ENCODE data around the gene SSR4.

SSR4 gene

DNA sequence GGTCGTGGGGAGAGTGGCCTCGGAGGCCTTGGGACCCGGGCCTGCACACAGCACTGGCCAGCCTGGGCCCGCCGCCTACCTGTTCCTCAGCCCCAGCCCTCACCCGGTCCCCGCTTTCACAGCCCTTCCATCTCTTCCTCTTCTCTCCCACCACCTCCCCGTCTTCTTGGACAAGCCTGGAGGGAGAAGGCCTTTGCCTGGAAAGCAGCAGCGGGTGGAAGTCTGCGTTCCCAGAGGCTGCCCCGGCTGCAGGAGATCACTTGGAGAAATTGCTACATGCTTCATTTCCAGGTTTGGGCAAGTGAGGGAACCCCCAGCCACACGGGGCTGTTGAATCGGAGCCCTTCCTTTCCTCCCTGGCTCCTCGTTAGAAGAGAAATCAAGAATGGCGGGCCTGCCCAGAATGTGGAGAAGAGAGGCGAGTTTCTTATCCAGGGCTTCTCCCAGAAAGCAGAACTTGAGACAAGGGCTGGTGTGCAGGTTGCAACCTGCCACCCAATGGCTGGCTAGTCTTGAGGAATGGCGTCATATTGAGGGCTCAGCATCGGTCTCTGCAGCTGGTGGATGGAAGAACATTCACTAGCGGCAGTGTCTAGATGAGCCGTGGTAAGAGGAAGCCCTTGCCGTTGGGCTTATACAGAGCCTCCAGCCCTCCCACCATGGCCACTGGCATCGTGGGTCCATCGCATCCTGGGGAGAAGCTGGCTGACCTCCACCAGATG lies 37.1 kb downstream of the SSR4 start:
- no peak for DNase-seq

DNA sequence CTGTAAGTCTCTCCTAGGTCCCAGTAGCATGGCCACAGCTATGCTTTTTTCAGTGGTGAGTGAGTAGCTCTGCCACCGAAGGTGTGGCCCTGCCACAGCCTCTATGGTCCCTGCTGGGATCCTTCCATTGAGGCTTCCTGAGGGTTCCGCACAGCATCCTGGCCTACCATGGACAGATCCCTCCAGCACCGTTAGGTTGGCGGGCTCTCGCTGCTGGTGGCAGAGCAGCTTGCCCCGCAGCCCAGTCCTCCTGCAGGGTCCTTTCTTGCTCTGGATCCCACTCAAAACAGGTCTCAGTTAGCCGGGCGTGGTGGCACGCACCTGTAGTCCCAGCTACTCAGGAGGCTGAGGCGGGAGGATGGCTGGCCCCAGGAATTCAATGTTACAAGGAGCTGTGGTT lies 38.3 kb downstream of the SSR4 start:
- DNase-seq, result no peak

DNA sequence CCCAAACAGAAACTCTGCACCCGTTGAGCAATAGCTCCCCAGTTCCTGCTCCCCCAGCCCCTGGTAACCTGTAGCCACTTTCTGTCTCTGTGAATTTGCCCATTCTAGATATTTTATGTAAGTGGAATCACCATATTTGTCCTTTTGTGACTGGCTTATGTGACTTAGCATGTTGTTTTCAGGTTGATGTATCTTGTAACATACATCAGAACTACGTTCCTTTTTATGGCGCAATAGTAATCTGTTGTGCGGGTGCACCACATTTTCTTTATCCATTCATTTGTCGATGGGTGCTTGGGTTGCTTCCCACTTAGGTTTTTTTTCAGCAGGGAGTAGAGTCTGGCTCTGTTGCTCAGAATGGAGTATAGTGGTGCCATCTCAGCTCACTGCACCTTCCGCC lies 42.5 kb downstream of the SSR4 start:
- DNase-seq, result no peak

DNA sequence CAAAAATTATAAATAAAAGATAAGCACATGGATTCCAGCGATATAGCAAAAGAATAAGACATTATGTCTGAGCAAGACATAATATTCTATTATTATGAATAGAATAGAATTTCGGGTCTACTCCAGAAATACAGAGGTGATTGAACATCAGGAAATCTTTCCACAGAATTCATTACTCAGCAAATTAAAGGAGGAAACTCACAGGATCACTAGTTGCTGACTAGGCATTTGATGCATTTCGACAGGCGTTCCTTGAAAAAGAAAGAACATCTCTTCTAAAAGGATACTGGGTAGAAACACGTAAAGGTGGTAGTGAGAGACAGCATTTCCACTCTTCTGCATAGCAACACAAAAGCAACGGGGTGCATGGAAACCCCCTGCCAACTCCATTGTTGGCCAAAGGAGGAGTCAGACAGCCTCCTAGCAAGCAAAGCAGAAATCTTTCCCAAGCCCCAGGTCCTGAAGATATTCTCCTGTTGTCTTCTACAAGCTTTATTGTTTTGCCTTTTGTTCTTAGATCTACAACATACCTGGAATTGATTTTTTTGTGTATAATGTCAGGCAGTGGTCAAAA lies 50.1 kb downstream of the SSR4 start:
- DNase-seq, result no peak

DNA sequence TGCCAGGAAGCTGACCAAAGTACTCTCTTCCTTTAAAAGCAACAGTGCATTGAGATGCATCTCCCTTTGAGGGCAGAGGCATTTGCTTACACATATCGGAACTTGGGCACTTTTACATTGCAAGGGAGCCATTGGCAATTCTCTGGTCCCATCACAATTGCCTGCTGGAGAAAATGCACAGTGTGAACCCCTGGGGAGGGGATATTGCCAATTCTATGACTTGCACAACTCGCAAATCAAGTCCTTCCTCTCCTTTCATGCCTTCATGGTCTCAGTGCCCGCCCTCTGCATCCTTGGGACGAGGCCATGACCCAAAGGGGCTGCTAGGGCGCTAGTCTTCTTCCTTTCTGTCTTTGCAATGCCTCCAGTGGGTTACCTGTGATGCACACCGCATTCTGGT lies 50.7 kb downstream of the SSR4 start:
- DNase-seq, result no peak

DNA sequence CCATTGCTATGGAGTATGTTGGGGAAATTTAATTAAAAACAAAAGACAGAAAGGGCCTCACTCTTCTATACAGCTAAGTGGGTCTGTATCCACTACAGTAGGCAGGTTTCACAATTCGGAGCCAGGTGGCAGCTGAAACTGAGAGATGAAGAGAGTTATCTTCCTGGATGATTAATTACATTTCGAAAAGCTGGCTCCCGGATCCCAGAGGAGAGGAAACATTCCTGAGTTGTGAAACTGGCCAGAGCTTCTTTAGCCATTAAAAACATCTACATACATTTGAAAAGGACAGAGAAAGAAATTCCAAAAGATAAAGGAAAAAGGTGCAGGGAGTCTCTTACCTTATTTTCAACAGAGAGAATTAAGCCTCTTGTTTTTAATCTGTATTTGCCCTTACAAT lies 51.4 kb downstream of the SSR4 start:
- no peak for DNase-seq

Data from CD4-positive, alpha-beta T cell treated with Interferon gamma for 1 hour (primary cell).